ENCODE results near the gene ERCC1. TPM values are rescaled to one million over a fixed set of nuclear protein-coding genes. Genes with fewer than 3 reads are reported as not detected.

Gene ERCC1
- total and polyA plus RNA-seq, 2 of the 13 experiments (the other 11 are each of a cell fraction or from before 2014, with no cell fraction given), result 40.0 to 66.4 TPM

GRCh38 chr19:45424191-45425058 is 708 bp upstream of the ERCC1 start (continued):
- TF ChIP-seq ZBTB25 (CRISPR knock-in tag; IDR thresholded peaks at IDR 0.05), result no peak
- no peak for TF ChIP-seq RARG (CRISPR knock-in tag; IDR thresholded peaks at IDR 0.05; ENCODE audit: low read depth)
- no peak for TF ChIP-seq FOXJ3 (CRISPR knock-in tag; IDR thresholded peaks at IDR 0.05; ENCODE audit: borderline replicate concordance)
- no peak; the same call in 1 of the 2 replicates for TF ChIP-seq NRL (CRISPR knock-in tag; IDR thresholded peaks at IDR 0.05; ENCODE audit: borderline replicate concordance)
- no peak for TF ChIP-seq FOXP1 (IDR thresholded peaks at IDR 0.05)
- TF ChIP-seq FOXP1 (CRISPR knock-in tag; IDR thresholded peaks at IDR 0.05), result no peak
- no peak for TF ChIP-seq TEAD2 (CRISPR knock-in tag; IDR thresholded peaks at IDR 0.05)
- no peak for TF ChIP-seq NFKB2 (CRISPR knock-in tag; IDR thresholded peaks at IDR 0.05; ENCODE audit: borderline replicate concordance)
- no peak; the same call in 1 of the 2 replicates for TF ChIP-seq SNAPC4 (CRISPR knock-in tag; IDR thresholded peaks at IDR 0.05)
- no peak for TF ChIP-seq KDM3A (CRISPR knock-in tag; IDR thresholded peaks at IDR 0.05; ENCODE audit: low read depth)
- no peak for TF ChIP-seq FOXA3 (CRISPR knock-in tag; IDR thresholded peaks at IDR 0.05)
- TF ChIP-seq ZNF10 (CRISPR knock-in tag; IDR thresholded peaks at IDR 0.05; ENCODE audit: borderline replicate concordance, low read depth), result no peak
- no peak for TF ChIP-seq ZBTB38 (CRISPR knock-in tag; IDR thresholded peaks at IDR 0.05)
- no peak for TF ChIP-seq MAX (IDR thresholded peaks at IDR 0.05)
- no peak for TF ChIP-seq MAFF (IDR thresholded peaks at IDR 0.05; ENCODE audit: low read depth, low read length)
- no peak for TF ChIP-seq WIZ (CRISPR knock-in tag; IDR thresholded peaks at IDR 0.05)
- TF ChIP-seq ZNF460 (CRISPR knock-in tag; IDR thresholded peaks at IDR 0.05; ENCODE audit: borderline replicate concordance), result no peak
- no peak; the same call in 1 of the 2 replicates for TF ChIP-seq ZNF746 (CRISPR knock-in tag; IDR thresholded peaks at IDR 0.05)
- TF ChIP-seq RBM39 (IDR thresholded peaks at IDR 0.05; ENCODE audit: low read depth, low read length, poor library complexity, severe bottlenecking), result no peak
- no peak for TF ChIP-seq HDAC6 (IDR thresholded peaks at IDR 0.05; ENCODE audit: low read depth, low read length)
- TF ChIP-seq ZNF569 (CRISPR knock-in tag; IDR thresholded peaks at IDR 0.05; ENCODE audit: borderline replicate concordance), result no peak
